ENCODE data around the gene PRKCSH. TPM values are rescaled to one million over a fixed set of nuclear protein-coding genes. Genes with fewer than 3 reads are reported as not detected.

Gene PRKCSH
- total RNA-seq, 1 donor from 2014 or later = 405 TPM

GRCh38 chr19:11445141-11445540, 9.7 kb downstream of the PRKCSH start:
- H2AFZ ChIP-seq (ENCODE audit: low read depth, low read length) = no peak overlapping the region
- H3K4me1 ChIP-seq (ENCODE audit: insufficient read depth, low read length) = no peaks in the 10 kb centered on the region
- no peak overlapping the region for H3K27ac ChIP-seq (ENCODE audit: low read depth, low read length)
- no peak for TF ChIP-seq CTCF (IDR thresholded peaks at IDR 0.05; ENCODE audit: insufficient read depth, low read depth, low read length)
- TF ChIP-seq EZH2 (IDR thresholded peaks at IDR 0.05; ENCODE audit: insufficient read depth, low read length) = no peak
- H3K4me3 ChIP-seq (ENCODE audit: insufficient read depth, low read depth, low read length) = no peak overlapping the region
- H4K20me1 ChIP-seq (ENCODE audit: insufficient read depth, low read length) = peaks cover 32% of the 10 kb centered on the region
- H3K79me2 ChIP-seq (ENCODE audit: insufficient read depth, low read length) = peaks cover 4% of the 10 kb centered on the region
- Mint-ChIP-seq H3K4me1 (ENCODE audit: low read depth, unreplicated experiment) (no peaks in the 10 kb centered on the region), H3K27me3 (ENCODE audit: low read depth, unreplicated experiment) (no peaks in the 10 kb centered on the region), H3K4me3 (ENCODE audit: unreplicated experiment) (no peak overlapping the region), H3K27ac (ENCODE audit: unreplicated experiment) (no peak overlapping the region), H3K36me3 (ENCODE audit: low read depth, unreplicated experiment) (peaks cover 7% of the 10 kb centered on the region), H3K9me3 (ENCODE audit: unreplicated experiment) (peaks cover 1% of the 10 kb centered on the region)
- H3K9ac ChIP-seq (ENCODE audit: low read length) = no peak overlapping the region
- peaks cover 14% of the 10 kb centered on the region for H3K36me3 ChIP-seq (ENCODE audit: insufficient read depth, low read length)
- H3K4me2 ChIP-seq (ENCODE audit: low read length) = no peak overlapping the region
- DNase-seq (ENCODE audit: low read depth) = no peak
- no peak for FAIRE-seq
- H3K9me3 ChIP-seq (ENCODE audit: insufficient read depth, low read depth, low read length) = no peaks in the 10 kb centered on the region
- H3K27me3 ChIP-seq (ENCODE audit: insufficient read depth, low read length) = no peaks in the 10 kb centered on the region

- Histone ChIP-seq H3K4me2 (ENCODE audit: low read length) (no peak overlapping the region), H4K20me1 (ENCODE audit: insufficient read depth, low read length) (peaks cover 27% of the 10 kb centered on the region), H3K27ac (ENCODE audit: low read depth, low read length) (no peak overlapping the region), H3K9ac (ENCODE audit: low read length) (no peak overlapping the region), H3K79me2 (ENCODE audit: insufficient read depth, low read length) (no peaks in the 10 kb centered on the region), H3K4me1 (ENCODE audit: insufficient read depth, low read length) (no peaks in the 10 kb centered on the region), H3K27me3 (ENCODE audit: insufficient read depth, low read length) (no peaks in the 10 kb centered on the region), H3K9me3 (ENCODE audit: insufficient read depth, low read depth, low read length) (no peaks in the 10 kb centered on the region), H3K4me3 (ENCODE audit: insufficient read depth, low read depth, low read length) (no peak overlapping the region), H2AFZ (ENCODE audit: low read depth, low read length) (no peak overlapping the region), H3K36me3 (ENCODE audit: insufficient read depth, low read length) (peaks cover 8% of the 10 kb centered on the region)
- no peak overlapping the region for H3K27ac Mint-ChIP-seq (ENCODE audit: unreplicated experiment)
- peaks cover 1% of the 10 kb centered on the region for H3K9me3 Mint-ChIP-seq (ENCODE audit: unreplicated experiment)
- H3K27me3 Mint-ChIP-seq (ENCODE audit: low read depth, unreplicated experiment) = no peaks in the 10 kb centered on the region
- H3K4me1 Mint-ChIP-seq (ENCODE audit: low read depth, unreplicated experiment) = no peaks in the 10 kb centered on the region
- no peak overlapping the region for H3K4me3 Mint-ChIP-seq (ENCODE audit: unreplicated experiment)
- peaks cover 2% of the 10 kb centered on the region for H3K36me3 Mint-ChIP-seq (ENCODE audit: low read depth, unreplicated experiment)
- TF ChIP-seq CTCF (IDR thresholded peaks at IDR 0.05; ENCODE audit: insufficient read depth, low read depth, low read length) = no peak
- TF ChIP-seq EZH2 (IDR thresholded peaks at IDR 0.05; ENCODE audit: insufficient read depth, low read length) = no peak
- no peak for FAIRE-seq
- DNase-seq (ENCODE audit: low read depth) = no peak
Measured at GRCh38 chr19:11446271-11446651, 10.8 kb downstream of the PRKCSH start.

GRCh38 chr19:11446652-11447301, 11.3 kb downstream of the PRKCSH start:
- no peak overlapping the region for H3K27ac ChIP-seq (ENCODE audit: low read depth, low read length)
- Mint-ChIP-seq H3K36me3 (ENCODE audit: low read depth, unreplicated experiment) (peaks cover 2% of the 10 kb centered on the region), H3K27me3 (ENCODE audit: low read depth, unreplicated experiment) (no peaks in the 10 kb centered on the region), H3K9me3 (ENCODE audit: unreplicated experiment) (peaks cover 1% of the 10 kb centered on the region), H3K4me3 (ENCODE audit: unreplicated experiment) (no peak overlapping the region), H3K4me1 (ENCODE audit: low read depth, unreplicated experiment) (no peaks in the 10 kb centered on the region), H3K27ac (ENCODE audit: unreplicated experiment) (no peak overlapping the region)
- peak; percentile 35 for TF ChIP-seq CTCF (IDR thresholded peaks at IDR 0.05; ENCODE audit: insufficient read depth, low read depth, low read length)
- TF ChIP-seq EZH2 (IDR thresholded peaks at IDR 0.05; ENCODE audit: insufficient read depth, low read length) = no peak
- DNase-seq (ENCODE audit: low read depth) (no peak), FAIRE-seq (no peak)
- H3K79me2 ChIP-seq (ENCODE audit: insufficient read depth, low read length) = no peaks in the 10 kb centered on the region
- peaks cover 4% of the 10 kb centered on the region for H3K36me3 ChIP-seq (ENCODE audit: insufficient read depth, low read length)
- H3K4me3 ChIP-seq (ENCODE audit: insufficient read depth, low read depth, low read length) = no peak overlapping the region
- H3K4me2 ChIP-seq (ENCODE audit: low read length) = no peak overlapping the region
- no peaks in the 10 kb centered on the region for H3K27me3 ChIP-seq (ENCODE audit: insufficient read depth, low read length)
- no peaks in the 10 kb centered on the region for H3K9me3 ChIP-seq (ENCODE audit: insufficient read depth, low read depth, low read length)
- no peak overlapping the region for H3K9ac ChIP-seq (ENCODE audit: low read length)
- no peaks in the 10 kb centered on the region for H3K4me1 ChIP-seq (ENCODE audit: insufficient read depth, low read length)
- no peak overlapping the region for H2AFZ ChIP-seq (ENCODE audit: low read depth, low read length)
- peaks cover 22% of the 10 kb centered on the region for H4K20me1 ChIP-seq (ENCODE audit: insufficient read depth, low read length)

All from astrocyte (in vitro differentiated cells and primary cell).